Pancreas (tissue), 10 donors: Measurements from ENCODE around the gene NIPA2. TPM values are rescaled to one million over a fixed set of nuclear protein-coding genes. Genes with fewer than 3 reads are reported as not detected.

ENCODE experiments used
- ATAC-seq, 4 donors: fragments of 200-7000 bp; cut with Tn5 transposase; one replicate each; pipeline versions ENCODE4 v1.8.0 to v1.9.1; 2020; ENCODE audit warnings: mild to moderate bottlenecking in 4 of 4, moderate library complexity in 4 of 4
- DNase-seq, 6 donors: peaks; one replicate each; pipeline ENCODE4 v3.0.0-alpha.2; 2020
- FAIRE-seq: peaks from 2 replicates; lab custom pipeline; 2012; peaks lifted over from hg19 to GRCh38; lab: Jason Lieb, UNC
- H3K27ac ChIP-seq, 4 donors: fragments of 200-600 bp; sonication (generic); 1 replicate in 3 of 4; 2 replicates in 1 of 4; pipeline versions ENCODE4 v1.5.0 to v1.8.0; 2020
- H3K27me3 ChIP-seq, 4 donors: fragments of 200-600 bp; one replicate each; pipeline ENCODE4 v1.8.0; 2021
- H3K36me3 ChIP-seq, 3 donors: fragments of 200-600 bp; sonication (generic) in 1 of 3; one replicate each; pipeline versions ENCODE4 v1.5.0 to v1.8.0; 2020 to 2021
- H3K4me1 ChIP-seq, 3 donors: fragments of 200-600 bp; one replicate each; pipeline ENCODE4 v1.8.0; 2021
- H3K4me3 ChIP-seq, 4 donors: fragments of 200-600 bp; sonication (generic) in 2 of 4; one replicate each; pipeline versions ENCODE4 v1.5.0 to v1.8.0; 2020 to 2021
- H3K9me3 ChIP-seq, 4 donors: fragments of 200-600 bp; one replicate each; pipeline ENCODE4 v1.8.0; 2021
- CTCF ChIP-seq, 4 donors: fragments of 200-600 bp; sonication (generic) in 3 of 4; IDR thresholded peaks; one replicate each; pipeline versions ENCODE4 v1.5.0 to v1.8.0; 2021; ENCODE audit warnings: antibody characterized with exemption in 4 of 4
- WGBS, 2 donors: extraction: QIAGEN DNeasy Blood & Tissue Kit; methylation state at CpG; one replicate each; pipeline ENCODE4 v1.1.7; 2013; 5-methylcytosine and 5-hydroxymethylcytosine counted together
- intact Hi-C, 3 donors: fragments of 100-400 bp; cut with DNase I; formaldehyde crosslinking; loops; one replicate each; pipeline versions ENCODE4 v1.11.1 to v1.14.2; 2022
- polyA plus RNA-seq, 2 donors: library from polyadenylated mRNA; stranded (reverse); fragments of 200-250 nt; gene quantifications; one replicate each; pipeline ENCODE4 v1.2.3, GENCODE V29; 2013
- total RNA-seq, 6 donors: library from RNA; stranded (reverse); fragmentation: NEBNext Ultra II Directional in 4 of 6; extraction: Animal tissue kit (Norgen Biotek cat#: 25700) in 4 of 6; gene quantifications; one replicate each; pipeline versions ENCODE4 v1.2.1 to v1.2.4, GENCODE V29; 2021 to 2023
- donor health status: healthy with polysubstance abuse.
- donor health status: DM: no; HTN: no; CAD: no; lungs with moderate emphysema.
- donor health status: DM: no; HTN: no; CAD: no.
- donor health status: control.
- donor health status: control.
- donor health status: Bipolar disorder and iron deficiency.
- donor health status: DM: yes; HTN: yes; CAD: no.
- donor health status: DM: no; HTN: no; CAD: no.
- donor health status: DM: no; HTN: no; CAD: no.
- donor health status: DM: yes; HTN: yes; CAD: no.

Gene NIPA2
- total and polyA plus RNA-seq, 8 donors, result 4.5 to 24.9 (median 16.6) TPM

GRCh38 chr15:22890296-22890695, 51.8 kb downstream of the NIPA2 start:
- Histone ChIP-seq H3K27ac (no peak overlapping the region), H3K4me3 (no peak overlapping the region), H3K9me3 (no peaks in the 10 kb centered on the region), H3K36me3 (peaks cover 0 to 29% (median 0%) of the 10 kb centered on the region in 3 donors), H3K4me1 (no peaks in the 10 kb centered on the region), H3K27me3 (no peaks in the 10 kb centered on the region)
- FAIRE-seq (no peak), DNase-seq (no peak), ATAC-seq (no peak)
- intact Hi-C loops, result no loop called here
- no peak for TF ChIP-seq CTCF (IDR thresholded peaks at IDR 0.05)
- 92 to 96% methylated on average over 11 of the region's 11 CpGs for WGBS, 2 donors

GRCh38 chr15:22891426-22892210, 53.2 kb downstream of the NIPA2 start:
- no peak for FAIRE-seq
- peaks cover 0 to 29% (median 0%) of the 10 kb centered on the region in 3 donors for H3K36me3 ChIP-seq

GRCh38 chr15:22892333-22892732, 53.9 kb downstream of the NIPA2 start:
- no peaks in the 10 kb centered on the region for H3K9me3 ChIP-seq
- no peaks in the 10 kb centered on the region for H3K27me3 ChIP-seq
- no peak overlapping the region for H3K27ac ChIP-seq
- intact Hi-C loops, result no loop called here
- no peak overlapping the region for H3K4me3 ChIP-seq
- H3K36me3 ChIP-seq, result peaks cover 0 to 30% (median 0%) of the 10 kb centered on the region in 3 donors
- DNase-seq (no peak), FAIRE-seq (no peak), ATAC-seq (no peak)
- no peaks in the 10 kb centered on the region for H3K4me1 ChIP-seq
- WGBS, 2 donors, result 72 to 76% methylated on average over 9 of the region's 9 CpGs
- TF ChIP-seq CTCF (IDR thresholded peaks at IDR 0.05), result no peak

More at GRCh38 chr15:22891426-22892210, 53.2 kb downstream of the NIPA2 start:
- intact Hi-C loops, result no loop called here
- Histone ChIP-seq H3K27ac (no peak overlapping the region), H3K27me3 (no peaks in the 10 kb centered on the region), H3K4me3 (no peak overlapping the region), H3K4me1 (no peaks in the 10 kb centered on the region), H3K9me3 (no peaks in the 10 kb centered on the region)
- ATAC-seq, result no peak
- no peak for DNase-seq
- no peak for TF ChIP-seq CTCF (IDR thresholded peaks at IDR 0.05)
- 89 to 90% methylated on average over 33 of the region's 33 CpGs for WGBS, 2 donors

GRCh38 chr15:22893081-22893480, 54.6 kb downstream of the NIPA2 start:
- Histone ChIP-seq H3K27me3 (no peaks in the 10 kb centered on the region), H3K36me3 (peaks cover 0 to 28% (median 0%) of the 10 kb centered on the region in 3 donors), H3K9me3 (no peaks in the 10 kb centered on the region), H3K4me1 (no peaks in the 10 kb centered on the region), H3K27ac (no peak overlapping the region), H3K4me3 (no peak overlapping the region)
- ATAC-seq (no peak), FAIRE-seq (no peak), DNase-seq (no peak)
- intact Hi-C loops, result no loop called here
- no peak for TF ChIP-seq CTCF (IDR thresholded peaks at IDR 0.05)
- WGBS, 2 donors, result 91 to 94% methylated on average over 17 of the region's 17 CpGs

- no peak for TF ChIP-seq CTCF (IDR thresholded peaks at IDR 0.05)
- intact Hi-C loops, result no loop called here
- ATAC-seq, result no peak
- FAIRE-seq, result no peak
- Histone ChIP-seq H3K4me3 (no peak overlapping the region), H3K27ac (no peak overlapping the region), H3K9me3 (no peaks in the 10 kb centered on the region), H3K27me3 (no peaks in the 10 kb centered on the region), H3K4me1 (no peaks in the 10 kb centered on the region), H3K36me3 (peaks cover 0 to 25% (median 0%) of the 10 kb centered on the region in 3 donors)
- no peak for DNase-seq
- 96 to 97% methylated on average over 13 of the region's 13 CpGs for WGBS, 2 donors
Measured at GRCh38 chr15:22893881-22894280, 55.4 kb downstream of the NIPA2 start.
